Stimulated activated CD8-positive, alpha-beta memory T cell treated with anti-CD3 and anti-CD28 coated beads, Interleukin-12 subunit alpha, Interleukin-12 subunit beta, amount 100 ng/mL, for 4 hours (primary cell): ENCODE results near the gene SLC22A12.

Experiments used
- DNase-seq: peaks from one replicate; pipeline ENCODE4 v3.0.0-alpha.2; 2020; ENCODE audit warnings: low read depth

The SLC22A12 gene

DNA sequence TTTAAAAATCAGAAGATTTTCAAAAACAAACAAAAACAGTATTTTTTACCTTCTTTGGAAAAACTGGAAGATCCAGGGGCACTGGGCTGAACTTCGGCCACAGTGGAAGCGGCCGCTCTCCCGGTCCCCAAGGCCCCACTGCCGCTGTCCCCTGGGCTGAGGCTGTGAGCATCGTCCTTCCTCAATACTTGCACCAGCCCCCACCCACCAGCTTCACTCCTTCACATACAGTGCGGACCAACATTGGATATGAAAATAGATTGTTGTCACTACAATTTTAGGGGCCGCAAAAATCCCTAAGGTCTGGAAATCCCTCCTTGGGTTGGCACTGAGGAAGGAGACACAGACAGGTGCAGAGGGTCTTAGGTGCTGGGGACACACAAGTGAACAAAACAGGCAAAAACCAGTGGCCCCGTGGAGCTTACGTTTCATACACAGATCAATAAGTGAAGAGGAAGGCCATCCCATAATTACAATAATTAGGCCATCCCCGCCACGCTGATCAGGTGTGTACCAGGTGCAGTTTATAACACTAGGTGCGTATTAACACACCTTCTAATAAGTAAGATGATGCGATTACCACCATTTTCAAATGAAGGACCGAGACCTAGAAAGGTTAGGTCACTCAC lies 28.2 kb upstream of the SLC22A12 start:
- DNase-seq: no peak

DNA sequence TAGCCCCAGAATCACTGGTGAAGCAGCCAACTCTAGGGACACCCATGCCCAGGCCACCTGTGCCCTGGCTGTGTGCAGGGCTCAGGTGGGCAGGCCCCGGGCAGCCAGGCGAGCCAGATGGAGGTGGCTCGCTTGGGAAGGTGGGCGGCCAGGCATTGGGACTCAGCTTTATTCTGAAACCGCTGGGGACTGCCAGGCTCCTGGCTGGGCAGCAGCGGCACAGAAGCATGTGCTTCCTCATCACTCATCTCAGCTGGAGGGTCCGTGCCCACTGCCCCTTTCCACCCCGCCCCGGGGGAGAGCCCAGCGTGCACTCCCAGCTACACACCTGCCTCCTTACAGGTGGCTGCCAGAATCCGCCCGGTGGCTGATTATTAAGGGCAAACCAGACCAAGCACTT lies 27.1 kb upstream of the SLC22A12 start:
- no peak for DNase-seq

DNA sequence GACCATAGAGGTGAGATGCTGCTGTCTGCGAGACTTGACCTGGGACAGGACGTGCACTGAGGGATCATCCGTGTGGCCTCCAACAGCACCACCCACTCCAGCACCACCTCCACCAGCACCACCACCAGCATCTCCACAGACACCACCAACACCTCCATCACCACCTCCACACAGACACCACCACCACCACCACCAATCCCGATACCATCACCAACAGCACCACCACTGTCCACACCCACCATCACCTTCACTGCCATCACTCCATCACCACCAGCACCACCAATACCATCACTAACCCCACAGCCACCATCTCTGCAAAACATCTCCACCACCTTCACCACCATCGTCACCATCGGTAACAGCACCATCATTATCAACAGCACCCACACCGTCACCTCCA lies 26.6 kb upstream of the SLC22A12 start:
- DNase-seq: no peak

DNA sequence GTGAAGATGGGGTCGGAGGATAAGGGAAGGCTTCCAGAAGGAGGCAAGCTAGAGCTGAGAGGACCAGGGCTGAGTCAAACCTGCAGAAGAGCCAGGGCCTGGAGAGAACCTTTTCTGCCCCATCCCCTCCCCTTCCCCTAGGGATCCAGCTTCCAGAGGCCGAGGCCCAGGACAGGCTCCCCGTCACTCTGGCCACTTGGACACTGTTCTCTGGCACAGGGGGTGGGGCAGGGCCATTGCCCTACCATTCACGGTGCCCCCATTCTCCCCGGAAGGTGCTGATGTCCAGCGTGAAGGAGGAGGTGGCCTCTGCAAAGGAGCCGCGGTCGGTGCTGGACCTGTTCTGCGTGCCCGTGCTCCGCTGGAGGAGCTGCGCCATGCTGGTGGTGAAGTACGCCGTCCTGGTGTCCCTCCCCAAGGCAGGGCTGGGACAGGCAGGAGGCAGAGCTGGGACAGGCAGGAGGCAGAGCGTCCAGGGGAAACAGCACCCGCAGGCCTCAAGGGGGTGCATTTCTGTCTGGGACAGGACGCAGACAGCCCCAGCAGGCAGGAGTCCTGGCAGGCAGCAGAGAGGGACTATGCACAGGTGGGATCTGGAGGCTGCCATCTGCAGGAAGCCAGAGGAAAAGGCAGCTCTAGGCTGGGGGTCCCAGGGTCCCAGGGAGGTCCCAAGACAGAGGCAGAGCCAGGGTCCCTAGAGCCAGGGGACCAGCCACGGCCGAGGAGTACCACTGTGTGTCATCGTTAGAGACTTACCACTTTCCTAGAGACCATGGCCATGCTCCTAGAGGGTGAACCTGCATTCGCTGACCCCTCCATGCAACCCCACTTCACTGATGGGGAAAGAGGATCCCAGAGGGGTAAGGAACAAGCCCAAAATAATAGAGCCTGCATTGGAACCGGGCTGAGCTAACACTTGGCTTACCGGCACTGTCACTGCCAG lies 25.8 kb upstream of the SLC22A12 start:
- DNase-seq: no peak

DNA sequence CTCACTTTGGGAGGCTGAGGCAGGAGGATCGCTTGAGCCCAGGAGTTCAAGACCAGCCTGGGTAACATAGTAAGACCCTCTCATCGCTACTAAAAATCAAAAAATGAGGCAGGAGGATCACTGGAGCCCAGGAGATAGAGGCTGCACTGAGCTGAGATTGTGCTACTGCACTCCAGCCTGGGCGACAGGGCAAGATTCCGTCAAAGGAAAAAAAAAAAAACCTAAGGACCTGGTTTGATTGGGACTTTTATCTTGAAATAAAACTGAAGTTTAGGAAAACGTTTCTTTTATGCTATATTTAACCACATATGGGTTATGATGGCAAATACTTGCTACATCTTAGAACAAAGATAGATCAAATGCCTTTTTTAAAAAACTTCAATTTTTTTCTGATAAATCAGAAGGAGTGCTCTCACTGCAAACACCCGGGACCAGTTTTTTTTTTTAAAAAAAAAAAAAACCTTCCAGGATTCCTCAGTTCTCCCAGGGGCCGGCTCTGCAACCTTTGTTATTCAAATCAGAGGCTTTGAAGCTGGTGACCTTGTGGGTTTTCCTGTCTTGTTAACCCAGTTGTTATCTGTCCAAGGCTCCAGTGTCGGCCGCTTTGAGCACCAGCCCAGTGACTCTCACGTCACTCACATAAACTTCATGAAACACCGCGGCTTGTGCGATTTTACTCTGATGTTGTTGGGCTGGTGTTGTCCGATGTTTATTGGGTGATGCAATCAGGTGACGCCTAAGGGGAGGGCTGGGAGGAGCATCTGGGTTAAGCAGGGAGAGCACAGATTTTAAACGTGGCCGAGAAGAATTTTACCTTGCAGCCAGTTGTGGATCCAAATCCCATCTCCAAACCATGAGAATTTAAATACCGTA lies 24.7 kb upstream of the SLC22A12 start:
- no peak for DNase-seq

DNA sequence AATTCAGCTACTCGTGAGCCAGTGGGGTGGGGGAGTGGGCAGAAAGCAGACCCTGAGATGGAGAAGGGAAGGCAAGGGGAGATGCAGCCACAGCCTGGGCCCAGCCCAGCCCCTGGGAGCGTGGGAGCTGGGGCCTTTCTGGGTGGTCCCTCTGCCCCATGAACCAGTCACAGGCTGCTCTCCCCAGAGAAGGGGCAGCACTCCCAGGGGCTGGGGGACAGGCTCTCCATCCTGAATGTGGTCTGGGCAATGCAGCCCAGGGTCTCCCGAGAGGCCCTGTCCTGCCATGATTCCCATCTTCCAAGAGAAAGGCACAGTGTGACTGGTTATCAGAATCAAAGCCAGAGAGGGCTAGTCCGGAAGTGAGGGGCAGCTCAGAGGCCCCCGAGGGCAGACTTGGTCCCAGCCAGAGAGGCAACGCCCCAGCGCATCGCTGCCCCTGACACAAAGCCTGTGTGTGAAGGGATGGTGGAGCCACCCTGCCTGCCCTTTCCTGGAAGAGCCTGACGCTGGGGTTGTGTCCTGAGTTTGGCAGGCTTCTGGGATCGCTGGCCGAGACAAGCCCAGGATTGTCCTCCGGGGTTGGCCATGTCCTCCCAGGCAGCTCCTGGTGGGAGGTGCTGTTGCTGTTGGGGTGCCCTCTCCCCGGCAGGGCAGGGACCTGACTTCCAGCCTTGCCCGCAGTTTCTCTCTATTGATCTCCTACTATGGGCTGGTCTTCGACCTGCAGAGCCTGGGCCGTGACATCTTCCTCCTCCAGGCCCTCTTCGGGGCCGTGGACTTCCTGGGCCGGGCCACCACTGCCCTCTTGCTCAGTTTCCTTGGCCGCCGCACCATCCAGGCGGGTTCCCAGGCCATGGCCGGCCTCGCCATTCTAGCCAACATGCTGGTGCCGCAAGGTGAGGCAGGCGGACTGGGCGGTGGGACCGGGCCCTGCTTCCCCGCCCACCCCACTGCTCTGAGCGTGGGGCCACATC lies 23.8 kb upstream of the SLC22A12 start:
- DNase-seq: no peak

DNA sequence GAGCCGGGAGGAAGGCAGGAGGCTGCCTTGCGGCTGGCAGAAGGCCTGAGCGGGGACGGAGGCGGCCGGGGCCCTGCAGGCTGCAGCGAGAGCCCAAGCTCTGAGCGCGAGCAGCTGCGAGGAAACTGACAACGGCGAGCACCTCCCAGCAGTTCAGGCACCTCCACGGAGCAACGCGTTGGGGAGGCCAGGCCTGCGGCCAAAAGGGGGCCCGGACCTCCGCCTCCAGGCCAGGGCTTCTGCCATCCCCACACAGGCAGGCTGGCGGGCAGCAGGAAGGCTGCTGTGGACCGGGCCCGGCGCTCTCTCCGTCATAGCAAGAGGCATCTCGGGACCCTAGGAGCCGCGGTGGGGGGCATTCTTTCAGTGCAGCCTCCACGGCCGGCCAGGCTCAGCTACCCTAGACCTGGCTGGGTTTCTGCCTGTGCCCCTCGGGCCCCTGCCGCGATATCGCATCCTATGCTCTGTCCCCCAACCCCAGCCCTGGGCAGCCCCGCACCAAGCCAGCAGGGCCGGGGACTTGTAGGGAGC lies 22.9 kb upstream of the SLC22A12 start:
- DNase-seq: no peak

DNA sequence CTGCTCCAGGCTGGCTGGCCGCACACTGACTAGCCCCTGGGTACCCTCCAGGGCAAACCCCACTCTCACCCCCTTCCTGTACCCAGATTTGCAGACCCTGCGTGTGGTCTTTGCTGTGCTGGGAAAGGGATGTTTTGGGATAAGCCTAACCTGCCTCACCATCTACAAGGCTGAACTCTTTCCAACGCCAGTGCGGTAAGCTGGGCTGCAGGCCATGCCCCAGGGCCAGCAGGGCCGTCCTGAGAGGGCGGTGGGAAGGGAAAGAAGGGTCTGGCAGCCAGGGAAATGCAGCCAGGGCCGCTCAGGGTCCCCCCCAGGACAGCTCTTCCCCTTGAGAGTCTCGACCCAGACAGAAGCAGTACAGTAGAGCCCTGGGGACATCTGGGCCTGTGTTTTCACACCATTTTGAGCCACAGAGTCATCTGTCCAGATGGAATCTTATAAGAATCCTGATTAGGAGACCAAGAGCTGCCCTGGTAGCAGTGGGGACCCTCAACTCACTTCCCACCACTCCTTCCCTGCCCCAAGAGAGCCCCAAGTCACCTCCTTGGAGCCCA lies 22.4 kb upstream of the SLC22A12 start:
- no peak for DNase-seq

DNA sequence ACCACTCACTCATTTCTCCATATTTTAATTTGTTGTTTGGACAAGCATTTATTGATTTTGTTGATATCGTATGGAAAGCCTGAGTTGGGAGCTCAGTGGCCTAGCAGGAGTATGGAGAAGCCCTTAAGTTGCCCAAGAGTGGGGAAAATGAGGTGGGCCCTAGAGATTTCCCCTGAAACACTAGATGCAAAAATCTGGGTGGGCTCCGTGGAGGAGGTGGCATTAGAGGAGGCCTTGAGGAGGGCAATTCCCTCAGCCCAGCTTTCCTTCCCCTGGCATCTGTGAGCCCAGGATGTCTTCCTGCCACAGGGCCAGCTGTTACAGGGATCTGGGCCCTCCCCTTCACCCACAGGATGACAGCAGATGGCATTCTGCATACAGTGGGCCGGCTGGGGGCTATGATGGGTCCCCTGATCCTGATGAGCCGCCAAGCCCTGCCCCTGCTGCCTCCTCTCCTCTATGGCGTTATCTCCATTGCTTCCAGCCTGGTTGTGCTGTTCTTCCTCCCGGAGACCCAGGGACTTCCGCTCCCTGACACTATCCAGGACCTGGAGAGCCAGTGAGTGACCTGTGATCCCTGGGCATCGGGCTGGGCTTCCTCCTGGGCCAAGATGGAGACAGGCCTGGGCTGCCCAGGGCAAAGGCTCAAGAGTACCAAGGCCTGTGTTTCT lies 21.6 kb upstream of the SLC22A12 start:
- no peak for DNase-seq

DNA sequence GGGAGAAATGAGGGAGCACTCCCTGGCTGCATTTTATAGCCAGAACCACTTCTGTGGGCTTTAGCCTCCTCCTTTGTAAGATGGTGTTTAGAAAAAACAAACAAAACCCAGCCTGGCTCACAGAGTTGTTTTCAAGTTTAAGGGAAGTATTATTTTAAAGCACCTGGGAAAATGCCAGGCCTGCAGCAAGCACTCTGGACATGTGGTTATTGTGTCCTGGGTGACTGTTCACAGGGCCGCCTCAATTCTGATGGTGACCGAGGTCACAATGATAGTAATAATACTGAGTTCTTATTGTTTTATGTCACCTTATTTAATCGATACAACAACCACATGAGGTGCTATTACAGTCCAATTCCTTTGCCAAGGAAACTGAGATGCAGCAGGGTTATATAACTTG lies 20.7 kb upstream of the SLC22A12 start:
- DNase-seq: no peak

DNA sequence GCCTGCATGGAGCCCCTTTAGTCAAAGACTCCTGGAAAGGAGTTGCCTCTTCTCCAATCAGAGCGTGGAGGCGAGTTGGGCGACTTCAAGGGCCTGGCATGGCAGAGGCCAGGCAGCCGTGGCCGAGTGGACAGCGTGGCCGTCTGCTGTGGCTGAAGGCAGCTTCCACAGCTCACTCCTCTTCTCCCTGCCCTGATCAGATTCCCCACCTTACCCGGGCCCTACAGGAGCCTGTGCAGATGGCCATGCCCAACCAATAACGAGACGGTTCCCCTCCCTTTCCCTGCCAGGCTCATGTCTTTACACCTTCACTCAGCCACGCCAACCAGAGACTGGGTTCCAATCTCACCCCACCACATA lies 20.0 kb upstream of the SLC22A12 start:
- DNase-seq: no peak

DNA sequence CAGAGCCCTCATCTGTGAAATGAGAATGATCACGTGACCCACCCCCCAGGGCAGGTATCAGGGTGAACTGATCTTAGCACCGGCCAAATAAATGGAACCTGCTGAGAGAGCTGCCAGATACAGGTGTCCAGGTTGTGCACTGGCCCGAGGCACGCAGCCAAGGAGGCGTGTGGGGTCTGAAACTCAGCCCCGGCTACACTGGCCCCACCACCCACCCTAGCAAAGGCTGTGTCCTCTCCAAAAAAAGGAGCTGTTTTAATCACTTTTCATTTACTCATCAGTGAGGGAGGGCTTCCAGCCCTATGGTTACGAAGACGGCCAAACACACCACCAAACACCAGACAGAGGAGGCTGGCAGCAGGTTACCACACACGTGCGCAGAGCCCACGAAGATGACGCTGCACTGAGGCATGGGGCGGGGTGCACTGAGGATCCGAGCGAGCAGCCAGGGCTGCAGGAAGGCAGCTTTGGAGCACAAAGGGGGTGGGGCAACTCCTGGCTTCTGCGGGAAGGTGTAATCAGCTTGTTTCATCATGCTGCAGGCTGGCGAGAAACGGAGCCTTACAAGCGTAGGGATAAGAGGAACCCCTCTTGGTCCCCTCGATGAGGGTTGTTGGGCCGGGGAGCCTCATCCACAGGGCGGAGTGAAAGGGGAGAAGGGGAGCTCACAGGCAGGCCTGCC lies 19.5 kb upstream of the SLC22A12 start:
- no peak for DNase-seq

DNA sequence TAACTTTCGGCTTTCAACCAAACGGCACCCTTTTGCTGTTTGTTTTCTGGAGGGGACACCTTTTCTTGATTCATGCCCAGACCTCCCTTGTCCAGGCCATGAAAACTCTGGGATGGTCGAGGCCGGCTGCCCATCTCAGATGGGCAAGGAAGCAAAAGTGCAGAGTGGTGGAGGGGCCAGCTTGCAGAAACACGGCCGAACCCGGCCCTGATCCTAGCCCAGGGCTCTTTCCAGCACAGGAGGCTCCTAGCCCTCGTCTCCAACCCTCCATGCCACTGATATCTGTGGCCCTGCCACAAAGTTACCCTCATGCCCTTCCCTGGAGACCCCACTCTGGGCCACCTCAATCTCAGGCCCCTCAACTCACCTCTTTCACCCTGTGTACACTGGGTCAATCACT lies 18.9 kb upstream of the SLC22A12 start:
- DNase-seq: no peak

DNA sequence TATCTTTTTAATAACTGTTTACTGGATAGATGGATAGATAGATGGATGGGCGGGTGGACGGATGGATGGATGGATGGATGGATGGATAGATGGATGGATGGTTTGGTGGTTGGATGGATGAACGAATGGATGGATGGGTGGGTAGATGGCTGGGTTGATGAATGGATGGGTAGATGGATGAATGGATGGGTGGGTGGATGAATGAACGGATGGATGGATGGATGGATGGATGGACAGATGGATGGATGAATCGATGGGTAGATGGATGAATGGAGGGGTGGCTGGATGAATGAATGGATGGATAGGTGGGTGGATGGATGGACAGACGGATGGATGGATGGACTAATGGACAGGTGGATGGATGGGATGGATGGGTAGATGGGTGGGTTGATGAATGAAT lies 13.8 kb upstream of the SLC22A12 start:
- no peak for DNase-seq

DNA sequence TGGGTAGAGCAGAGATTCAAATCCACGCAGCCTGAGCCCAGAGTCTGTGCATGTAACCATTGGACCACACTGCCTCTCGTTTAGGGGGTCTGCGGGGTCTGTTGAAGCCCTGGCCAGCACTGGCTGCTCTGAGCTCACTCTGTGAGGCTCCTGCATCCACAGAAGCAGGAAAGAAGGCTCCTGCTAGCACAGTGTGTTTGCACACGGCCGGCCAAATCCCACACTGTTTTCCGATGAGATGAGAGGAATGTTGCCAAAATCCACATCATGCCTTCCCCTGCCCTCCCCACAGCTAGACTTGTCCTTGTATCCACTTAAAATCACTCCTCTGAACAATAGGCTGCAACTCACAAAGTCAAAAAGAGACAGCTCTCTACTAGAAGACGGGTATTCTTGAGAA lies 10.6 kb upstream of the SLC22A12 start:
- DNase-seq: no peak

DNA sequence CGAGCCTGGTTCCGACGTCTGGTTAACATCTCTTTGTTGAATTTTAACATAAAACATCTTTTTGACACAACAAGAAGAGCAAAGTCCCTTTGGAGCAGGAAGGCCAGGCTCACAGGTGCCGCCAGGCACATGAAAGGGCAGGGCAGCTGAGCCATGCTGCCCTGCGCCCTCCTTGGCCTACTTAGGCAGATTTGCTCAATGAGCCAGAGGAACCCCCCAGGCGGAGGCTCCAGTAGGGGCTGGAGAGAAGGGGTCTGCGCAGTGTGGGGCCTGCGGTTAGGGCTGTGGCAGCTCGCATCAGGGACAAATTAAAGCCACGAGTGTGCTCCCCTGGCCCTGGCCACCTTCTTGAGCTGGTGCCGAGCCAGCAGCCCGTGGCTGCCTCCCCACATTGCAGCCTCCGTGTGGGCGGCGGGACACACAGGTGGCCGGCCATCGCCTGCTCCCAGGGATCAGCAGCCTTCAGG lies 9.9 kb upstream of the SLC22A12 start:
- DNase-seq: no peak

DNA sequence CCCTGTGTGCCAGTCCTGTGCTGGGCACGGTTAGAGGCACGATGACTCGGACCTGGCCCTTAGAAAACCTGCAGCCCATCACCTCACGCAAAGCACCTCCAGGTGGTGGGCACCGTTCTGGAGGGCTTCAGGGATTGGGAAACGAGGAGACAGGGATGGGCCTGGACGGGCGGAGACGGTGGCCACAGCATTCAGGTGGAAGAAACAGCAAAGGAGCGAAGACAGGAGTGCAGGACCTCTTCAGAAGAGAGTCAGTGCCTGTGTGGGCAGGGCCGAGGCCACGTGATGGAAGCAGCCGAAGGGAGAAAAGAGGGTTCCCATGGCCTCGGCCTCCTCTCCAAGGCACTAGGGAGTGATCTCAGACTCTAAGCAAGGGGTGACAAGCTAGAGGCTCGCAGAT lies 8.1 kb upstream of the SLC22A12 start:
- no peak for DNase-seq

DNA sequence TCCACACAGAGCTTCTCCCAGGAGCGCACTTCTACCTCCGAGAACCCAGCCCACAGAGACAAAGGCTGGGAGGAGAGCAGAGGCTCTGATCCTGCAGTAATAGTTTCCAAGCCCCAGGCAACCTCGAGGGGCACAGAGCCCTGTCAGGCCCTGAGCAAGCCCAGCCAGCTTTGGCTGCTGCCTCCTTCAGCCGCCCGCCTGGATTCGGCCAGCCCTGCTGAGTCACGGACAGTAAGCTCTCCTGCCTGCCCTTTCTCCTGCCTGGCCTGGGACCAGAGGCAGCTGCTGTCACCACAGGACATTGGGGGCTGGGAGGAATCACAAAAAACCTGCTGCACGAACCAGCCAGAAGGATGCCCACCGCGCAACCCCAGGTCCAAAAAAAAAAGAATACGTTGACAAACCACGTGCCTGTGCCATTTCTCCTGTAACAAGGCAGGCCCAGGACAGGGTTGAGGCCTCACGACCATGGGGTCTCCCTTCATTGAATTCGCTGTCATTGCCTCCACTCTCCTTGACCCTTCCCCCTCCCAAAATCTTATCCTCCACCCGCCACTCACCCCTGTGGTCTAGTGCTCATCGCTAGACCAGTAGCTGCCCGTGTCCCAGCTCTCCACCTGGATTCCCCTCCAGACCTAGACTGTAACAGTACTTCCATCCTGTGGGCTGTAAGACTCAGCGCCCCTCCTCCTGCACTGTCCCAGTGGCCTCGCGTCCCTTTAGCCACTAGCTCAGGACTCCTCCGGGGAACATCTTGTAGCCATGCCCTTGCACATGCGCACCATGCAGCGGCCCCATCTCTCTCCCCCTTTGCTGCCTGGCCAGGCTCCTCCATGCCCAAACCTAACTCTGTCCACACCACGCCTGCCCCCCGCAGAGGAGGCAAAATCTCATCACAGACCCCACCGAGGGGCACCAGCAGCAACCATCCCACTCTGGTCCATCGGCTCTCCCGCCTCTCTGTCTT lies 7.4 kb upstream of the SLC22A12 start:
- DNase-seq: no peak
